ENCODE measurements around the gene SLC35D2. TPM values are rescaled to one million over a fixed set of nuclear protein-coding genes. Genes with fewer than 3 reads are reported as not detected.
"Not testable (repeated sequence)": the region's sequence is repeated elsewhere in the genome, so short reads cannot be mapped to it uniquely, and the experiment has no call there.

Gene SLC35D2
- total RNA-seq, 3 donors from 2014 or later (not counting 1 experiment from before 2014, with no cell fraction given), result 13.4 to 18.9 (median 17.3) TPM

- no peak for TF ChIP-seq CTCF (IDR thresholded peaks at IDR 0.05)
- no peaks in the 10 kb centered on the region for H3K9me3 Mint-ChIP-seq
- H3K4me3 ChIP-seq (ENCODE audit: low read length), result no peak overlapping the region
- no peaks in the 10 kb centered on the region for H3K36me3 ChIP-seq (ENCODE audit: control insufficient read depth, insufficient read depth, low read length)
- H3K4me1 ChIP-seq (ENCODE audit: control insufficient read depth, insufficient read depth, low read length), result no peaks in the 10 kb centered on the region
- no peak overlapping the region for H3K27ac ChIP-seq (ENCODE audit: low read length)
- H3K27me3 Mint-ChIP-seq (ENCODE audit: low read depth in 2 of 2), result no peaks in the 10 kb centered on the region
- no peaks in the 10 kb centered on the region for H3K4me1 Mint-ChIP-seq
- no peak for ATAC-seq
- H3K27ac Mint-ChIP-seq, result no peak overlapping the region
- no peak overlapping the region for H3K4me3 Mint-ChIP-seq
- no peaks in the 10 kb centered on the region for H3K36me3 Mint-ChIP-seq
- no peak for DNase-seq
- H3K9me3 ChIP-seq (ENCODE audit: control insufficient read depth, insufficient read depth, low read length), result no peaks in the 10 kb centered on the region
- 87% methylated on average over 7 of the region's 9 CpGs for WGBS (ENCODE audit: insufficient coverage)
- H3K27me3 ChIP-seq (ENCODE audit: control insufficient read depth, insufficient read depth, low read length), result no peaks in the 10 kb centered on the region
- intact Hi-C loops (cut with micrococcal nuclease), result no loop called here
Observed at GRCh38 chr9:96331236-96331947, 52.1 kb downstream of the SLC35D2 start.

- peak; percentile 86 for TF ChIP-seq CTCF (IDR thresholded peaks at IDR 0.05)
- no peaks in the 10 kb centered on the region for H3K27me3 ChIP-seq (ENCODE audit: control insufficient read depth, insufficient read depth, low read length)
- no peaks in the 10 kb centered on the region for H3K36me3 ChIP-seq (ENCODE audit: control insufficient read depth, insufficient read depth, low read length)
- H3K27ac ChIP-seq (ENCODE audit: low read length), result no peak overlapping the region
- no peak overlapping the region for H3K4me3 Mint-ChIP-seq
- ATAC-seq, result peak; percentile 76 to 87 (median 80)
- H3K9me3 Mint-ChIP-seq, result no peaks in the 10 kb centered on the region
- no peaks in the 10 kb centered on the region for H3K4me1 ChIP-seq (ENCODE audit: control insufficient read depth, insufficient read depth, low read length)
- no peaks in the 10 kb centered on the region for H3K36me3 Mint-ChIP-seq
- intact Hi-C loops (cut with micrococcal nuclease), result loop anchor here (1.0 to 5.0 kb wide), 3 partner anchors 238 to 338 kb away; no protein-coding TSS in a partner anchor
- DNase-seq, result peak in 1 of 2 donors; percentile 77
- H3K9me3 ChIP-seq (ENCODE audit: control insufficient read depth, insufficient read depth, low read length), result no peaks in the 10 kb centered on the region
- H3K27ac Mint-ChIP-seq, result no peak overlapping the region
- H3K4me3 ChIP-seq (ENCODE audit: low read length), result no peak overlapping the region
- 57% methylated on average over 1 of the region's 1 CpG for WGBS (ENCODE audit: insufficient coverage)
- no peaks in the 10 kb centered on the region for H3K4me1 Mint-ChIP-seq
- no peaks in the 10 kb centered on the region for H3K27me3 Mint-ChIP-seq (ENCODE audit: low read depth in 2 of 2)
Observed at GRCh38 chr9:96327694-96328352, 55.7 kb downstream of the SLC35D2 start.

DNA sequence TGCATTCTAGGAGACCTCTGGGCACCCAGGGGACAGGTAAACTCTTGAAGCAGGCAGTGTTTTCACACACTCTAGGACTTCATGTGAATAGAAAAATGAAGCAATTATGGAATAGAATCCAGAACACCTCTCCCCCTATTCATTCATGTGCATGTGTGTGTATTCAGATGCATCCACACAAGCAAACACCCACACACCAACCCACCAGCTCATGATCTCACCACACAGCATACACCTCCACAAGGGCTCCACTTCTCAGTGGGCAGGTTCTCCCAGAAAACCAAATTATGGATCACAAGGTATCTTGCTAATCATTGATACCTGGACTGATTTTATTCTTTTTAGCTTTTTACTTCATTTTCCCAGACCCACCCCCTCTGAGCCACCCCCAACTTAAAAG lies 60.3 kb downstream of the SLC35D2 start:
- no peak overlapping the region for H3K27ac Mint-ChIP-seq
- H3K4me1 Mint-ChIP-seq, result no peaks in the 10 kb centered on the region
- Histone ChIP-seq H3K9me3 (ENCODE audit: control insufficient read depth, insufficient read depth, low read length) (no peaks in the 10 kb centered on the region), H3K27me3 (ENCODE audit: control insufficient read depth, insufficient read depth, low read length) (no peaks in the 10 kb centered on the region), H3K4me3 (ENCODE audit: low read length) (no peak overlapping the region), H3K4me1 (ENCODE audit: control insufficient read depth, insufficient read depth, low read length) (no peaks in the 10 kb centered on the region), H3K36me3 (ENCODE audit: control insufficient read depth, insufficient read depth, low read length) (no peaks in the 10 kb centered on the region), H3K27ac (ENCODE audit: low read length) (no peak overlapping the region)
- H3K36me3 Mint-ChIP-seq, result no peaks in the 10 kb centered on the region
- intact Hi-C loops (cut with micrococcal nuclease), result no loop called here
- no peak for TF ChIP-seq CTCF (IDR thresholded peaks at IDR 0.05)
- no peak for ATAC-seq
- H3K9me3 Mint-ChIP-seq, result no peaks in the 10 kb centered on the region
- H3K27me3 Mint-ChIP-seq (ENCODE audit: low read depth in 2 of 2), result no peaks in the 10 kb centered on the region
- DNase-seq, result no peak
- H3K4me3 Mint-ChIP-seq, result no peak overlapping the region

DNA sequence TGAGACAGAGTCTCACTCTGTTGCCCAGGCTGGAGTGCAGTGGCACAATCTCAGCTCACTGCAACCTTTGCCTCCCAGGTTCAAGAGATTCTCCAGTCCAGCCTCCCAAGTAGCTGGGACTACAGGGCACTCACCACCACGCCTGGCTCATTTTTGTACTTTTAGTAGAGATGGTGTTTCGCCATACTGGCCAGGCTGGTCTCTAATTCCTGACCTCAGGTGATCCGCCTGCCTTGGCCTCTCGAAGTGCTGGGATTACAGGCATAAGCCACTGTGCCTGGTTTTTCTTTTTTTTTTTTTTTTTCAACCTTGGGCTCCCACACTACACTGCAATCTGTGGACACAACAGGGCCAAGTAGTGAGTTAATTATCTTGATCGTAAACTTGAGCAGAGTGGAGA lies 60.8 kb downstream of the SLC35D2 start:
- H3K27me3 ChIP-seq (ENCODE audit: control insufficient read depth, insufficient read depth, low read length); H3K27ac ChIP-seq (ENCODE audit: low read length); H3K27ac Mint-ChIP-seq; H3K27me3 Mint-ChIP-seq (ENCODE audit: low read depth in 2 of 2); DNase-seq; H3K36me3 ChIP-seq (ENCODE audit: control insufficient read depth, insufficient read depth, low read length); H3K4me1 ChIP-seq (ENCODE audit: control insufficient read depth, insufficient read depth, low read length); H3K36me3 Mint-ChIP-seq; ATAC-seq; H3K4me1 Mint-ChIP-seq; intact Hi-C loops (cut with micrococcal nuclease); H3K4me3 Mint-ChIP-seq; H3K4me3 ChIP-seq (ENCODE audit: low read length); H3K9me3 Mint-ChIP-seq; H3K9me3 ChIP-seq (ENCODE audit: control insufficient read depth, insufficient read depth, low read length): not testable (repeated sequence)
- WGBS (ENCODE audit: insufficient coverage), result 93% methylated on average over 5 of the region's 5 CpGs

DNA sequence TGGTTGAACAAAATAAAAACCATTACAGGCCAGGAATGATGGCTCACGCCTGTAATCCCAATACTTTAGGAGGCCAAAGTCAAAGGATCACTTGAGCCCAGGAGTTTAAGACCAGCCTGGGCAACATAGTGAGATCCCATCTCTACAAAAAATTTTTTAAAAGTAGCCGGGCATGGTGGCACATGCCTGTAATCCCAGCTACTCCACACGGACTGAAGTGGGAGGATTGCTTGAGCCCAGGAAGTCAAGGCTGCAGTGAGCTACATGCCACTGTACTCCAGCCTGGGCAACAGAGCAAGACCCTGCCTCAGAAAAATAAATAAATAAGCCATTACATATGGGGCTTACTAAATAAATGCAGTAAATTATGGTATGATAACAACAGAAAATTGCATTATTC lies 61.3 kb downstream of the SLC35D2 start:
- intact Hi-C loops (cut with micrococcal nuclease); H3K4me1 Mint-ChIP-seq; H3K9me3 ChIP-seq (ENCODE audit: control insufficient read depth, insufficient read depth, low read length); H3K4me3 Mint-ChIP-seq; ATAC-seq; H3K36me3 Mint-ChIP-seq; H3K27ac Mint-ChIP-seq; H3K4me3 ChIP-seq (ENCODE audit: low read length); H3K9me3 Mint-ChIP-seq; H3K27ac ChIP-seq (ENCODE audit: low read length); H3K27me3 ChIP-seq (ENCODE audit: control insufficient read depth, insufficient read depth, low read length); H3K36me3 ChIP-seq (ENCODE audit: control insufficient read depth, insufficient read depth, low read length); DNase-seq; H3K27me3 Mint-ChIP-seq (ENCODE audit: low read depth in 2 of 2); H3K4me1 ChIP-seq (ENCODE audit: control insufficient read depth, insufficient read depth, low read length): not testable (repeated sequence)
- WGBS (ENCODE audit: insufficient coverage), result 95% methylated on average over 3 of the region's 3 CpGs
